Measurements from ENCODE around the gene ADAMTS12. TPM values are rescaled to one million over a fixed set of nuclear protein-coding genes. Genes with fewer than 3 reads are reported as not detected.
A peak's percentile ranks its signal among the peaks of the same experiment; 100 is the strongest.

ADAMTS12 gene
- total and polyA plus RNA-seq, 9 of the 15 experiments (the other 6 are each of a cell fraction or from before 2014, with no cell fraction given), result 0.11 TPM; not detected in 8

DNA sequence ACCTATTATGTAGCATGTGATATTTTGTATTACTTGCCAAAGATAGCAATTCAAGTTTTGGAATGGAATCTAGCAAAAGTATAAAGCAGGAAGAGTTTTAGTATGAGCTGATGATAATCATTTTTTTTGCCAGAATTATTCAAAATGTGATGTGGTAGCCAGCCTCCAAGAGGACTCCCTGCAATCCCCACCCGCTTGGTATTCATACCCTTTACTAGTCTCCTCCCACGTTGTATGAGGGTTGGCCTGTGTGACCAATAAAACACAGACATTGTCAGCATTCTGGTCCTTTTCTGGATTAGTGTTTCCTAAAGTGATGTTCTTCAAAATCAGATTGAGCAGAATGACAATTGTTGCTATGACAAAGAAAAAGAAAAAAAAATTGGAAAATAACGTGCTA, 387.2 kb downstream of the ADAMTS12 start (continued):
- TF ChIP-seq, protein P1, sequence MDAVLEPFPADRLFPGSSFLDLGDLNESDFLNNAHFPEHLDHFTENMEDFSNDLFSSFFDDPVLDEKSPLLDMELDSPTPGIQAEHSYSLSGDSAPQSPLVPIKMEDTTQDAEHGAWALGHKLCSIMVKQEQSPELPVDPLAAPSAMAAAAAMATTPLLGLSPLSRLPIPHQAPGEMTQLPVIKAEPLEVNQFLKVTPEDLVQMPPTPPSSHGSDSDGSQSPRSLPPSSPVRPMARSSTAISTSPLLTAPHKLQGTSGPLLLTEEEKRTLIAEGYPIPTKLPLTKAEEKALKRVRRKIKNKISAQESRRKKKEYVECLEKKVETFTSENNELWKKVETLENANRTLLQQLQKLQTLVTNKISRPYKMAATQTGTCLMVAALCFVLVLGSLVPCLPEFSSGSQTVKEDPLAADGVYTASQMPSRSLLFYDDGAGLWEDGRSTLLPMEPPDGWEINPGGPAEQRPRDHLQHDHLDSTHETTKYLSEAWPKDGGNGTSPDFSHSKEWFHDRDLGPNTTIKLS (IDR thresholded peaks at IDR 0.05; ENCODE audit: borderline replicate concordance, low read depth), result no peak
- TF ChIP-seq MYNN (IDR thresholded peaks at IDR 0.05) (no peak), MYNN (CRISPR knock-in tag; IDR thresholded peaks at IDR 0.05) (no peak)

DNA sequence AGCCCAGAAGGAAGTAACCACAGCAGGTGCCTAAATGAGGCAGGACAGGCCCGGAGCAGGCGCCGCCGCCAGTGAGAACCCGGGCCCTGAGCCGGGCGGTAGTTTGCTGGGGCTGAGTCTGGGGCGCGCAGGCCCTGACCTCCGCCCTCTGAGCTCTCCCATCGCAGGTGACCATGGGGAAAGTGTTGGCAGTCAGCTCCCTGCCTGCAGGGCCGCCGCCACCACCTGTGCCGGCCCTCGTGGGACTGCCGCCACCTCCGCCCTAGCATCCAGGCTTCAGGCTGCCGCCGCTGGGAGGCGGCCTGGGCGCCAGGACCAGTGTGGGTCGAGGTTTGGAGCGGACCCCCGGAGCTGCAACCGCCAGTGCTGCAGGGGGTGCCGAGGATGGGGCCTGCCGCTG, 389.9 kb downstream of the ADAMTS12 start:
- H3K9me3 ChIP-seq (replicated peaks; ENCODE audit: control insufficient read depth, insufficient read depth, low read depth, low read length), result no peaks in the 10 kb centered on the region
- H3K4me3 ChIP-seq, result no peak overlapping the region
- ChIA-PET CTCF (ENCODE audit: low intra/inter-chr PET ratio) (no interaction called here), POLR2A (interaction anchor here (0.7 to 1.1 kb wide), 2 partner anchors 13 to 765 kb away, joined by 3 to 4 read pairs; no protein-coding TSS in a partner anchor)
- H3K27ac ChIP-seq (ENCODE audit: extremely low read depth, low read depth, low read length), result no peak overlapping the region
- no peaks in the 10 kb centered on the region for H3K79me2 ChIP-seq (ENCODE audit: control insufficient read depth, insufficient read depth, low read length)
- H3K36me3 ChIP-seq (ENCODE audit: control insufficient read depth, insufficient read depth, low read length), result no peaks in the 10 kb centered on the region
- H3K27me3 ChIP-seq (ENCODE audit: control insufficient read depth in 2 of 2, insufficient read depth in 2 of 2, low read length in 2 of 2), result peaks cover 0 to 11% of the 10 kb centered on the region in 2 experiments; a peak in 1 of 5 replicates
- H3K9me1 ChIP-seq (ENCODE audit: control insufficient read depth, insufficient read depth, low read length), result no peaks in the 10 kb centered on the region
- FAIRE-seq (no peak), DNase-seq (ENCODE audit: extremely low read depth in 1 of 4, low spot score in 3 of 4) (no peak), ATAC-seq (peak; percentile 20; the same call in 2 of the 3 replicates)
- no peak overlapping the region for H3K4me2 ChIP-seq (ENCODE audit: insufficient read depth, low read length)
- H2AFZ ChIP-seq (ENCODE audit: low read depth, low read length), result no peak overlapping the region
- intact Hi-C loops (cut with micrococcal nuclease) (no loop called here), in situ Hi-C loops (cut with MboI) (no loop called here)
- no peaks in the 10 kb centered on the region for H4K20me1 ChIP-seq (replicated peaks; ENCODE audit: control insufficient read depth, insufficient read depth, low read length)
- no TSS peak for BruUV-seq (replicated peaks)
- peaks cover 0 to 6% of the 10 kb centered on the region in 2 experiments; a peak in 1 of 5 replicates for H3K4me1 ChIP-seq (replicated peaks in 1 of 2; ENCODE audit: control insufficient read depth in 2 of 2, insufficient read depth in 2 of 2, low read length in 2 of 2)
- no peak overlapping the region for H3K9ac ChIP-seq (ENCODE audit: insufficient read depth in 1 of 2, low read depth in 2 of 2, low read length in 2 of 2)
- 35% methylated on average over 27 of the region's 27 CpGs for WGBS (ENCODE audit: insufficient coverage, low coverage, missing lambda C conversion rate)
- TF ChIP-seq, protein P2, sequence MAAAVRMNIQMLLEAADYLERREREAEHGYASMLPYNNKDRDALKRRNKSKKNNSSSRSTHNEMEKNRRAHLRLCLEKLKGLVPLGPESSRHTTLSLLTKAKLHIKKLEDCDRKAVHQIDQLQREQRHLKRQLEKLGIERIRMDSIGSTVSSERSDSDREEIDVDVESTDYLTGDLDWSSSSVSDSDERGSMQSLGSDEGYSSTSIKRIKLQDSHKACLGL (CRISPR knock-in tag; IDR thresholded peaks at IDR 0.05; ENCODE audit: borderline replicate concordance, poor library complexity, severe bottlenecking), result no peak
- TF ChIP-seq, protein P3, sequence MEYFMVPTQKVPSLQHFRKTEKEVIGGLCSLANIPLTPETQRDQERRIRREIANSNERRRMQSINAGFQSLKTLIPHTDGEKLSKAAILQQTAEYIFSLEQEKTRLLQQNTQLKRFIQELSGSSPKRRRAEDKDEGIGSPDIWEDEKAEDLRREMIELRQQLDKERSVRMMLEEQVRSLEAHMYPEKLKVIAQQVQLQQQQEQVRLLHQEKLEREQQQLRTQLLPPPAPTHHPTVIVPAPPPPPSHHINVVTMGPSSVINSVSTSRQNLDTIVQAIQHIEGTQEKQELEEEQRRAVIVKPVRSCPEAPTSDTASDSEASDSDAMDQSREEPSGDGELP (CRISPR knock-in tag; IDR thresholded peaks at IDR 0.05; ENCODE audit: borderline replicate concordance), result no peak
- TF ChIP-seq ETV5 (CRISPR knock-in tag; IDR thresholded peaks at IDR 0.05; ENCODE audit: low read depth), result no peak
- TF ChIP-seq, protein P4, sequence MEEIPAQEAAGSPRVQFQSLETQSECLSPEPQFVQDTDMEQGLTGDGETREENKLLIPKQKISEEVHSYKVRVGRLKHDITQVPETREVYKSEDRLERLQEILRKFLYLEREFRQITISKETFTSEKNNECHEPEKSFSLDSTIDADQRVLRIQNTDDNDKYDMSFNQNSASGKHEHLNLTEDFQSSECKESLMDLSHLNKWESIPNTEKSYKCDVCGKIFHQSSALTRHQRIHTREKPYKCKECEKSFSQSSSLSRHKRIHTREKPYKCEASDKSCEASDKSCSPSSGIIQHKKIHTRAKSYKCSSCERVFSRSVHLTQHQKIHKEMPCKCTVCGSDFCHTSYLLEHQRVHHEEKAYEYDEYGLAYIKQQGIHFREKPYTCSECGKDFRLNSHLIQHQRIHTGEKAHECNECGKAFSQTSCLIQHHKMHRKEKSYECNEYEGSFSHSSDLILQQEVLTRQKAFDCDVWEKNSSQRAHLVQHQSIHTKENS (CRISPR knock-in tag; IDR thresholded peaks at IDR 0.05), result no peak
- TF ChIP-seq FOXJ2 (tag; IDR thresholded peaks at IDR 0.05), result no peak
- TF ChIP-seq, protein P5, sequence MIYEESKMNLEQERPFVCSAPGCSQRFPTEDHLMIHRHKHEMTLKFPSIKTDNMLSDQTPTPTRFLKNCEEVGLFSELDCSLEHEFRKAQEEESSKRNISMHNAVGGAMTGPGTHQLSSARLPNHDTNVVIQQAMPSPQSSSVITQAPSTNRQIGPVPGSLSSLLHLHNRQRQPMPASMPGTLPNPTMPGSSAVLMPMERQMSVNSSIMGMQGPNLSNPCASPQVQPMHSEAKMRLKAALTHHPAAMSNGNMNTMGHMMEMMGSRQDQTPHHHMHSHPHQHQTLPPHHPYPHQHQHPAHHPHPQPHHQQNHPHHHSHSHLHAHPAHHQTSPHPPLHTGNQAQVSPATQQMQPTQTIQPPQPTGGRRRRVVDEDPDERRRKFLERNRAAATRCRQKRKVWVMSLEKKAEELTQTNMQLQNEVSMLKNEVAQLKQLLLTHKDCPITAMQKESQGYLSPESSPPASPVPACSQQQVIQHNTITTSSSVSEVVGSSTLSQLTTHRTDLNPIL (CRISPR knock-in tag; IDR thresholded peaks at IDR 0.05), result no peak
- TF ChIP-seq ESRRA (IDR thresholded peaks at IDR 0.05; ENCODE audit: borderline replicate concordance, low read depth), result no peak
